HL-60 (cell line): ENCODE data around the gene POMP.

Experiments
- DNase-seq, 2 experiments: peaks; one replicate each; pipeline ENCODE4 v3.0.0-alpha.2; 2010 to 2020; ENCODE audit warnings: low read depth in 1 of 2, low spot score in 1 of 2
- H3K27ac ChIP-seq: fragments of 250-450 bp; sonication (Bioruptor Pico); replicated peaks from 2 replicates; pipeline ENCODE4 v1.5.1; 2020; ENCODE audit warnings: mild to moderate bottlenecking, moderate library complexity
- H3K27me3 ChIP-seq: fragments of 250-450 bp; sonication (Bioruptor Pico); 2 replicates; pipeline ENCODE4 v1.5.1; 2021; ENCODE audit warnings: mild to moderate bottlenecking, moderate library complexity; ENCODE audit not compliant: insufficient read depth, poor library complexity, severe bottlenecking
- H3K4me3 ChIP-seq: replicated peaks from 2 replicates; pipeline ENCODE4 v1.5.1; 2011; ENCODE audit warnings: mild to moderate bottlenecking, control low read depth, low read length; ENCODE audit not compliant: insufficient read depth
- CTCF ChIP-seq: IDR thresholded peaks from one replicate; pipeline ENCODE4 v1.5.1; 2011; ENCODE audit warnings: low read length, control low read depth, inconsistent platforms; ENCODE audit not compliant: insufficient read depth
- GABPA ChIP-seq: IDR thresholded peaks from 2 replicates; pipeline ENCODE4 v1.6.1; 2012; ENCODE audit warnings: low read depth
- POLR2AphosphoS5 ChIP-seq: IDR thresholded peaks from 2 replicates; pipeline ENCODE4 v1.6.1; 2012; ENCODE audit warnings: low read depth
- REST ChIP-seq: IDR thresholded peaks from 2 replicates; pipeline ENCODE4 v1.6.1; 2012; ENCODE audit warnings: low read depth; ENCODE audit not compliant: insufficient replicate concordance
- SPI1 ChIP-seq: IDR thresholded peaks from 2 replicates; pipeline ENCODE4 v1.6.1; 2012; ENCODE audit warnings: low read depth, mild to moderate bottlenecking, borderline replicate concordance

The POMP gene

GRCh38 chr13:28705461-28706083, 46.6 kb downstream of the POMP start:
- DNase-seq = peak in 1 of 2 experiments; percentile 15
- no peak overlapping the region for H3K27ac ChIP-seq
- TF ChIP-seq CTCF = no peak
- no peak for TF ChIP-seq GABPA
- no peak for TF ChIP-seq POLR2AphosphoS5
- TF ChIP-seq REST = no peak
- TF ChIP-seq SPI1 = no peak
- no peak overlapping the region for H3K4me3 ChIP-seq
- H3K27me3 ChIP-seq = no peaks in the 10 kb centered on the region

- no peak overlapping the region for H3K4me3 ChIP-seq
- no peaks in the 10 kb centered on the region for H3K27me3 ChIP-seq
- peak; percentile 45 to 73 for DNase-seq
- no peak overlapping the region for H3K27ac ChIP-seq
- TF ChIP-seq POLR2AphosphoS5 (no peak), REST (no peak), GABPA (no peak), CTCF (no peak), SPI1 (peak; percentile 55; the same call in 1 of the 2 replicates)
These were observed 48.9 kb downstream of the POMP start for GRCh38 chr13:28707629-28708427.

- no peak overlapping the region for H3K4me3 ChIP-seq
- no peak overlapping the region for H3K27ac ChIP-seq
- TF ChIP-seq SPI1 = no peak
- TF ChIP-seq GABPA = no peak
- no peak for TF ChIP-seq CTCF
- TF ChIP-seq POLR2AphosphoS5 = no peak
- no peak for TF ChIP-seq REST
- H3K27me3 ChIP-seq = no peaks in the 10 kb centered on the region
- no peak for DNase-seq
These were observed 51.2 kb downstream of the POMP start for GRCh38 chr13:28710161-28710560.
